ENCODE data around the gene CLIC3. TPM values are rescaled to one million over a fixed set of nuclear protein-coding genes. Genes with fewer than 3 reads are reported as not detected.

Gene CLIC3
- total RNA-seq, 1 donor from 2014 or later = 0.39 TPM

- Histone ChIP-seq H3K4me1 (ENCODE audit: insufficient read depth, low read length) (peaks cover 5% of the 10 kb centered on the region), H3K4me3 (ENCODE audit: insufficient read depth, low read depth, low read length) (peak overlapping the region; percentile 49), H3K9me3 (ENCODE audit: insufficient read depth, low read depth, low read length) (no peaks in the 10 kb centered on the region), H4K20me1 (ENCODE audit: insufficient read depth, low read length) (no peaks in the 10 kb centered on the region), H3K36me3 (ENCODE audit: insufficient read depth, low read length) (no peaks in the 10 kb centered on the region), H3K27ac (ENCODE audit: low read depth, low read length) (no peak overlapping the region), H3K9ac (ENCODE audit: low read length) (no peak overlapping the region), H2AFZ (ENCODE audit: low read depth, low read length) (peak overlapping the region; percentile 84), H3K79me2 (ENCODE audit: insufficient read depth, low read length) (no peaks in the 10 kb centered on the region), H3K27me3 (ENCODE audit: insufficient read depth, low read length) (no peaks in the 10 kb centered on the region), H3K4me2 (ENCODE audit: low read length) (peak overlapping the region; percentile 84)
- DNase-seq (ENCODE audit: low read depth) = no peak
- no peaks in the 10 kb centered on the region for H3K4me1 Mint-ChIP-seq (ENCODE audit: low read depth, unreplicated experiment)
- H3K4me3 Mint-ChIP-seq (ENCODE audit: unreplicated experiment) = no peak overlapping the region
- no peaks in the 10 kb centered on the region for H3K9me3 Mint-ChIP-seq (ENCODE audit: unreplicated experiment)
- peaks cover 12% of the 10 kb centered on the region for H3K27me3 Mint-ChIP-seq (ENCODE audit: low read depth, unreplicated experiment)
- no peak for FAIRE-seq
- H3K27ac Mint-ChIP-seq (ENCODE audit: unreplicated experiment) = no peak overlapping the region
- H3K36me3 Mint-ChIP-seq (ENCODE audit: low read depth, unreplicated experiment) = peaks cover 3% of the 10 kb centered on the region
- TF ChIP-seq CTCF (IDR thresholded peaks at IDR 0.05; ENCODE audit: insufficient read depth, low read depth, low read length) (no peak), EZH2 (IDR thresholded peaks at IDR 0.05; ENCODE audit: insufficient read depth, low read length) (no peak)
Observed at GRCh38 chr9:136977649-136978072, 18.7 kb downstream of the CLIC3 start.

GRCh38 chr9:136977223-136977622 lies 19.1 kb downstream of the CLIC3 start, which contains the start of gene PTGDS:
Gene PTGDS (plus strand): TSS chr9:136977504. CDS start chr9:136977579, 75 bp downstream.
- no peaks in the 10 kb centered on the region for H3K4me1 Mint-ChIP-seq (ENCODE audit: low read depth, unreplicated experiment)
- no peak for DNase-seq (ENCODE audit: low read depth)
- TF ChIP-seq CTCF (IDR thresholded peaks at IDR 0.05; ENCODE audit: insufficient read depth, low read depth, low read length) = no peak
- no peak for TF ChIP-seq EZH2 (IDR thresholded peaks at IDR 0.05; ENCODE audit: insufficient read depth, low read length)
- H3K4me3 Mint-ChIP-seq (ENCODE audit: unreplicated experiment) = no peak within 1 kb of the TSS
- peaks cover 12% of the 10 kb centered on the region for H3K27me3 Mint-ChIP-seq (ENCODE audit: low read depth, unreplicated experiment)
- Histone ChIP-seq H3K27me3 (ENCODE audit: insufficient read depth, low read length) (no peaks in the 10 kb centered on the region), H4K20me1 (ENCODE audit: insufficient read depth, low read length) (no peaks in the 10 kb centered on the region), H2AFZ (ENCODE audit: low read depth, low read length) (peak within 1 kb of the TSS; percentile 84), H3K27ac (ENCODE audit: low read depth, low read length) (no peak within 1 kb of the TSS), H3K36me3 (ENCODE audit: insufficient read depth, low read length) (no peaks in the 10 kb centered on the region), H3K4me1 (ENCODE audit: insufficient read depth, low read length) (peaks cover 5% of the 10 kb centered on the region), H3K4me3 (ENCODE audit: insufficient read depth, low read depth, low read length) (peak within 1 kb of the TSS; percentile 49), H3K4me2 (ENCODE audit: low read length) (peak within 1 kb of the TSS; percentile 84), H3K79me2 (ENCODE audit: insufficient read depth, low read length) (no peaks in the 10 kb centered on the region), H3K9ac (ENCODE audit: low read length) (no peak within 1 kb of the TSS), H3K9me3 (ENCODE audit: insufficient read depth, low read depth, low read length) (no peaks in the 10 kb centered on the region)
- peaks cover 3% of the 10 kb centered on the region for H3K36me3 Mint-ChIP-seq (ENCODE audit: low read depth, unreplicated experiment)
- no peak within 1 kb of the TSS for H3K27ac Mint-ChIP-seq (ENCODE audit: unreplicated experiment)
- H3K9me3 Mint-ChIP-seq (ENCODE audit: unreplicated experiment) = no peaks in the 10 kb centered on the region
- no peak for FAIRE-seq

- H3K9ac ChIP-seq (ENCODE audit: low read length) = no peak overlapping the region
- no peak overlapping the region for H3K27ac ChIP-seq (ENCODE audit: low read depth, low read length)
- H2AFZ ChIP-seq (ENCODE audit: low read depth, low read length) = no peak overlapping the region
- H3K79me2 ChIP-seq (ENCODE audit: insufficient read depth, low read length) = no peaks in the 10 kb centered on the region
- Mint-ChIP-seq H3K27ac (ENCODE audit: unreplicated experiment) (no peak overlapping the region), H3K4me1 (ENCODE audit: low read depth, unreplicated experiment) (no peaks in the 10 kb centered on the region), H3K9me3 (ENCODE audit: unreplicated experiment) (no peaks in the 10 kb centered on the region), H3K36me3 (ENCODE audit: low read depth, unreplicated experiment) (peaks cover 2% of the 10 kb centered on the region), H3K27me3 (ENCODE audit: low read depth, unreplicated experiment) (peaks cover 11% of the 10 kb centered on the region), H3K4me3 (ENCODE audit: unreplicated experiment) (no peak overlapping the region)
- H3K36me3 ChIP-seq (ENCODE audit: insufficient read depth, low read length) = no peaks in the 10 kb centered on the region
- FAIRE-seq = no peak
- peaks cover 5% of the 10 kb centered on the region for H3K4me1 ChIP-seq (ENCODE audit: insufficient read depth, low read length)
- no peak overlapping the region for H3K4me3 ChIP-seq (ENCODE audit: insufficient read depth, low read depth, low read length)
- DNase-seq (ENCODE audit: low read depth) = no peak
- H3K4me2 ChIP-seq (ENCODE audit: low read length) = no peak overlapping the region
- H4K20me1 ChIP-seq (ENCODE audit: insufficient read depth, low read length) = no peaks in the 10 kb centered on the region
- no peaks in the 10 kb centered on the region for H3K27me3 ChIP-seq (ENCODE audit: insufficient read depth, low read length)
- no peak for TF ChIP-seq CTCF (IDR thresholded peaks at IDR 0.05; ENCODE audit: insufficient read depth, low read depth, low read length)
- TF ChIP-seq EZH2 (IDR thresholded peaks at IDR 0.05; ENCODE audit: insufficient read depth, low read length) = no peak
- no peaks in the 10 kb centered on the region for H3K9me3 ChIP-seq (ENCODE audit: insufficient read depth, low read depth, low read length)
Observed at GRCh38 chr9:136975644-136976043, 20.7 kb downstream of the CLIC3 start.
